H1 (cell line): ENCODE results near the gene KIF25. TPM values are rescaled to one million over a fixed set of nuclear protein-coding genes. Genes with fewer than 3 reads are reported as not detected.

Source experiments
- BACH1 ChIP-seq: IDR thresholded peaks from 2 replicates; pipeline ENCODE4 v1.6.1; 2012; ENCODE audit warnings: low read length, improper control_type of control experiment
- BCL11A ChIP-seq, 2 experiments: IDR thresholded peaks; one replicate each; pipeline ENCODE4 v1.6.1; 2011; ENCODE audit warnings: low read depth in 2 of 2, low read length in 2 of 2, mild to moderate bottlenecking in 2 of 2
- EP300 ChIP-seq, 2 experiments: IDR thresholded peaks; 1 replicate in 1 of 2; 2 replicates in 1 of 2; pipeline ENCODE4 v1.6.1; 2011 to 2012; ENCODE audit warnings: low read depth in 2 of 2, low read length in 2 of 2, mild to moderate bottlenecking in 2 of 2, borderline replicate concordance in 1 of 2, inconsistent platforms in 1 of 2, moderate library complexity in 1 of 2
- NRF1 ChIP-seq: IDR thresholded peaks from 2 replicates; pipeline ENCODE4 v1.6.1; 2011; ENCODE audit warnings: mild to moderate bottlenecking, low read depth, low read length, improper control_type of control experiment
- RFX5 ChIP-seq: IDR thresholded peaks from 2 replicates; pipeline ENCODE4 v1.6.1; 2011; ENCODE audit warnings: low read depth, low read length, improper control_type of control experiment, borderline replicate concordance
- SIN3A ChIP-seq, 2 experiments: IDR thresholded peaks in 1 of 2; conservative IDR thresholded peaks in 1 of 2; 2 replicates each; pipeline ENCODE4 v1.6.1; 2011 to 2012; ENCODE audit warnings: low read length in 2 of 2, improper control_type of control experiment in 1 of 2, low read depth in 1 of 2, mild to moderate bottlenecking in 1 of 2
- SP2 ChIP-seq: IDR thresholded peaks from 2 replicates; pipeline ENCODE4 v1.6.1; 2012; ENCODE audit warnings: mild to moderate bottlenecking, low read length, inconsistent platforms
- polyA plus RNA-seq, 7 experiments: library from polyadenylated mRNA; depleted of rRNA in 3 of 7; stranded (reverse) in 5 of 7; unstranded in 2 of 7; fragments of >200 nt in 5 of 7; fragments of 200-250 nt in 2 of 7; gene quantifications; 1 replicate in 5 of 7; 2 replicates in 1 of 7; 4 replicates in 1 of 7; pipeline versions ENCODE4 v1.2.1 to v1.2.3, GENCODE V29; 2011 to 2013; ENCODE audit warnings: missing spikeins in 2 of 7, mixed read lengths in 2 of 7
- total RNA-seq: library from RNA; stranded (reverse); fragmentation: NEBNext Ultra II Directional; extraction: Animal tissue kit (Norgen Biotek cat#: 25700); gene quantifications from 2 replicates; pipeline ENCODE4 v1.2.1, GENCODE V29; 2021
- TF ChIP-seq, protein P1 (sequence below): IDR thresholded peaks from 2 replicates; pipeline ENCODE4 v1.6.1; 2012; ENCODE audit warnings: inconsistent platforms

The KIF25 gene
- total and polyA plus RNA-seq, 2 of the 8 experiments (the other 6 are each of a cell fraction or from before 2014, with no cell fraction given), result 1.5 to 2.0 TPM

DNA sequence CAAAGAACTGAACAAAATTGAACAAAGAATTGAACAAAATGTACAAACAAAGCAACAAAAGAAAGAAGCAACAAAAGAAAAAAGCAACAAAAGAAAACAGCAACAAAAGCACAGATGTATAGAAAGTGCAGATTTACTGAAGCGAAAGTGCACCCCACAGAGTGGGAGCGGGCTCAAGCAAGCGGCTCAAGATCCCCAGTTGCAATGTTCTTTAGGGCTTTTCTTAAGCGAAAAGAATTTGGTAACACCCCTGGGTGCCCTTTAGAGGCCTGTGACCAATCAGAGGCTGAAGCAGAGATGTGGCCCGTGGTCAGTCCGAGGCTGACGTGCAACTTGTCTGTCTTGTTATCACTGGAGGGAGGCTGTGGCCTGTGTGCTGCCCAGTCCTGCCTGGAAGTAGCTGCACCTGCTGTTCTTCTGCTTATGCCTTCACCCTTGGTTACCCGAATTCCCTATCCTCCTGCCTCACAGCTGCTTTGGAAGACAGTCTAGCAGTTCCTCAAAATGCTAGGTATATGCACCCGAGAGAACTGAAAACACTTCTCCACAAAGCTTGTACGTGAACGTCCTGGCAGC, 13.2 kb upstream of the KIF25 start (continued):
- no peak for TF ChIP-seq SIN3A (conservative IDR thresholded peaks at IDR 0.05 in 1 of 2, IDR thresholded peaks at IDR 0.05 in 1 of 2; ENCODE audit: low read depth in 1 of 2, low read length in 2 of 2)
- no peak for TF ChIP-seq NRF1
- no peak for TF ChIP-seq SP2
- TF ChIP-seq, protein P1, sequence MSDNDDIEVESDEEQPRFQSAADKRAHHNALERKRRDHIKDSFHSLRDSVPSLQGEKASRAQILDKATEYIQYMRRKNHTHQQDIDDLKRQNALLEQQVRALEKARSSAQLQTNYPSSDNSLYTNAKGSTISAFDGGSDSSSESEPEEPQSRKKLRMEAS, result no peak
- no peak for TF ChIP-seq RFX5
- TF ChIP-seq BACH1, result no peak
- TF ChIP-seq EP300 (IDR thresholded peaks at IDR 0.05; ENCODE audit: borderline replicate concordance in 1 of 2, low read depth in 2 of 2, low read length in 2 of 2), result no peak
- no peak for TF ChIP-seq BCL11A (IDR thresholded peaks at IDR 0.05; ENCODE audit: low read depth in 2 of 2, low read length in 2 of 2)
- TF ChIP-seq, all 59 proteins: peak for 0
